GM12891 (cell line): ENCODE measurements around the gene DOCK7.

Experiments used
- POLR2A ChIP-seq: IDR thresholded peaks from 2 replicates; pipeline ENCODE4 v1.6.1; 2011; ENCODE audit warnings: low read depth, low read length, control low read depth
- POLR2AphosphoS5 ChIP-seq: IDR thresholded peaks from 2 replicates; pipeline ENCODE4 v1.6.1; 2011; ENCODE audit warnings: low read depth, low read length, control low read depth
- SPI1 ChIP-seq: IDR thresholded peaks from 2 replicates; pipeline ENCODE4 v1.6.1; 2011; ENCODE audit warnings: low read depth, low read length, control low read depth

DNA sequence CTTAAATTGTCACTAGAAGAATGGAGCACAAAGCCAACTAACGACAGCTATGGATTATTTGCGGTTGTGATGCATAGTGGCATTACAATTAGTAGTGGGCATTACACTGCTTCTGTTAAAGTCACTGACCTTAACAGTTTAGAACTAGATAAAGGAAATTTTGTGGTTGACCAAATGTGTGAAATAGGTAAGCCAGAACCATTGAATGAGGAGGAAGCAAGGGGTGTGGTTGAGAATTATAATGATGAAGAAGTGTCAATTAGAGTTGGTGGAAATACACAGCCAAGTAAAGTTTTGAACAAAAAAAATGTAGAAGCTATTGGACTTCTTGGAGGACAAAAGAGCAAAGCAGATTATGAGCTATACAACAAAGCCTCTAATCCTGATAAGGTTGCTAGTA is 237.9 kb downstream of the DOCK7 start:
- TF ChIP-seq POLR2A (no peak), POLR2AphosphoS5 (no peak), SPI1 (no peak)
